GM23248 (cell line): ENCODE measurements around the gene SHC1.

Experiments
- EZH2 ChIP-seq: fragments of 200-600 bp; sonication (generic); IDR thresholded peaks from 2 replicates; pipeline ENCODE4 v1.6.1; 2018; ENCODE audit warnings: antibody characterized with exemption, mild to moderate bottlenecking; ENCODE audit not compliant: insufficient read depth, poor library complexity, severe bottlenecking
- EZH2phosphoT487 ChIP-seq: fragments of 200-600 bp; sonication (generic); IDR thresholded peaks from 2 replicates; pipeline ENCODE4 v1.6.1; 2018; ENCODE audit warnings: antibody characterized with exemption, moderate library complexity, mild to moderate bottlenecking, low read depth; ENCODE audit not compliant: insufficient read depth

DNA sequence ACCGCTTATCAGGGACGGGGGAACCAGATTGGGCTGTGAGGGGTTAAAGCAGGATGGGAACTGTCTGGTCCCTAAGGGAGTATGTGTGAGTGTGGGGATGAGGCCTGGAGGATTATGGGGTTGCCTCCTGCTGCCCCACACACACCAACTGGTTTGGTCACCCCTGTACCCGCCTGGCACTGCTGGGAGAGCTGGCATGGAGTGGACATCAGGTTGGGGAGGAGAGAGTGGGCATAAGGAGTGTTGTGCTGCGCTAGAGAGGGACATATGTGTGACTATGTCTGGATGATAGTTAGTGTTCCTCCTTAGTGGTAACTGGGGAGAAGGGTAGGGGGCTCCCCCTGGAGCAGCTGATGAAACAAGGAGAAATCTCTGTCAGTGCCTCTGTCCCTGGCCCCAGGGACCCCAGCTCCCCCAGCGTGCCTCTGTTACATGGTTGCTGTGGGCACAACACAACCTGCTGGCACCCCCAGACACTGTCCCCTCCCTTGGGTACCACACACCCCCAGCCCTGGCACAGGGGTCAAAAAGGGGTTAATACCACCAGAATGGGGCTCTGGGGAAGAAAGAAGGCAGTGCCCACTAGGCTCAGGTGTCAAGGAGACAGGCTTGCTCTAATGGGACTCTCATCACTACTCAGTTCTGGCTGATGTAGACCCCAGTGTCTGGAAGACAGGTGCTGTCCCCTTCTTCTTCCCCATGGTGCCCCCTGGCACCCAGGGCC lies 34.0 kb upstream of the SHC1 start:
- no peak for TF ChIP-seq EZH2
- TF ChIP-seq EZH2phosphoT487: no peak
